ENCODE results near the gene TAF4B.

TAF4B gene

DNA sequence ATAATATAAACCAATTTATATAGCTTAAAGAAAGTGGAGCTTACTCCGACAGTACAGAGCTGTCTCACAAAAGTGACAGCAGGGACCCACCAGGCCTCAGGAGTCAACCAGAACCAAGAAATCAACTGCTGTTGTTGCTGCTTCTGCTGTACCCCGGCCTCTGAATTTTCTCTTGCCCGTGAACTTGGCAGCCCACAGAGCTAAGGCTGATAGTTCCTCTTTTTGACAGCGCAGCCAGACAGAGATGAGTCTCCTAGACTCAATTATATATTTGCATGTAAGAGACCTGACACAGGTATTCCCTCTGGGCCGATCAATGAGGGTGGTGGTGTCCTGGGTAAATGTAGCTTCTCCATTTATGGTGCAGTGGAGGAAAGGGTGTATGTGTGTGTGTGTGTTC lies 212.7 kb downstream of the TAF4B start:
- TF ChIP-seq GATA3 (IDR thresholded peaks at IDR 0.05; ENCODE audit: low read depth, low read length) (no peak), GATA2 (IDR thresholded peaks at IDR 0.05; ENCODE audit: low read depth, low read length) (no peak)

- TF ChIP-seq GATA3 (IDR thresholded peaks at IDR 0.05; ENCODE audit: low read depth, low read length) (no peak), GATA2 (IDR thresholded peaks at IDR 0.05; ENCODE audit: low read depth, low read length) (no peak)
Observed at GRCh38 chr18:26439537-26439936, 213.3 kb downstream of the TAF4B start.

DNA sequence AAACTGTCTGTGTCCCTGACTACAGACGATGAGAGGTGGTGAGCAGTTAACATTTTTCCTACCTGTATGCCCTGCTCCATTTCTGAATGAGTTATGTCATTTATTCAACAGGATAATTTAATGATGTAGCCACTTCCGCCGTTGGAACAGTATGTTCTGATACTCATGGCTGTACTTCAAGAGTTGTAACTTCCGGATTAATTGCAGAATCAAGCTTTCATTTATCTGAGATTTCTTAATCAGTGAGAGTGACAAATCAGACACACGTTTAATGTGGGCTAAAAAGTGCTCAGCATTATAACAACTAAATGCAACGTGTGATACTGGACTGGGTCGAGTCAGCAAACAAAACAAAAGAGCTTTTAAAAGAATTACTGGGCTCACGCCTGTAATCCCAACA lies 214.4 kb downstream of the TAF4B start:
- TF ChIP-seq GATA2 (IDR thresholded peaks at IDR 0.05; ENCODE audit: low read depth, low read length) (no peak), GATA3 (IDR thresholded peaks at IDR 0.05; ENCODE audit: low read depth, low read length) (no peak)
